GM23338 (cell line): ENCODE measurements around the gene CDC27. TPM values are rescaled to one million over a fixed set of nuclear protein-coding genes. Genes with fewer than 3 reads are reported as not detected.

Experiments used
- ATAC-seq: fragments of 200-7000 bp; cut with Tn5 transposase; 3 replicates; pipeline ENCODE4 v1.9.1; 2020
- DNase-seq: peaks from one replicate; pipeline ENCODE4 v3.0.0-alpha.2; 2015; ENCODE audit warnings: low spot score
- H2AFZ ChIP-seq: fragments of 200-600 bp; sonication (generic); 2 replicates; pipeline ENCODE4 v1.8.0; 2016; ENCODE audit warnings: antibody characterized with exemption, mild to moderate bottlenecking, moderate library complexity
- H3F3A ChIP-seq: fragments of 200-600 bp; sonication (generic); replicated peaks from 2 replicates; pipeline ENCODE4 v1.8.0; 2017; ENCODE audit warnings: antibody characterized with exemption, mixed run types, low read depth
- H3K27ac ChIP-seq: fragments of 200-600 bp; sonication (generic); 2 replicates; pipeline ENCODE4 v1.6.1; 2016; ENCODE audit warnings: low read depth
- H3K27me3 ChIP-seq: fragments of 200-600 bp; sonication (generic); 2 replicates; pipeline ENCODE4 v1.8.0; 2016; ENCODE audit warnings: mild to moderate bottlenecking, mixed run types, moderate library complexity; ENCODE audit not compliant: insufficient read depth
- H3K36me3 ChIP-seq: fragments of 200-600 bp; sonication (generic); 2 replicates; pipeline ENCODE4 v1.8.0; 2016; ENCODE audit warnings: mild to moderate bottlenecking; ENCODE audit not compliant: insufficient read depth
- H3K4me1 ChIP-seq: fragments of 200-600 bp; sonication (generic); 2 replicates; pipeline ENCODE4 v1.8.0; 2016; ENCODE audit warnings: mild to moderate bottlenecking, moderate library complexity; ENCODE audit not compliant: insufficient read depth
- H3K4me2 ChIP-seq: fragments of 200-600 bp; sonication (generic); 2 replicates; pipeline ENCODE4 v1.7.1; 2017; ENCODE audit warnings: mixed run types
- H3K4me3 ChIP-seq: fragments of 200-600 bp; sonication (generic); 2 replicates; pipeline ENCODE4 v1.6.1; 2016; ENCODE audit warnings: mixed run types
- H3K79me2 ChIP-seq: fragments of 200-600 bp; sonication (generic); replicated peaks from 2 replicates; pipeline ENCODE4 v1.8.0; 2017; ENCODE audit warnings: mild to moderate bottlenecking; ENCODE audit not compliant: insufficient read depth
- H3K9me2 ChIP-seq: fragments of 200-600 bp; sonication (generic); 2 replicates; pipeline ENCODE4 v1.8.0; 2017; ENCODE audit not compliant: insufficient read depth
- H4K20me1 ChIP-seq: fragments of 200-600 bp; sonication (generic); replicated peaks from 2 replicates; pipeline ENCODE4 v1.8.0; 2017; ENCODE audit warnings: mild to moderate bottlenecking; ENCODE audit not compliant: insufficient read depth
- H3K27ac Mint-ChIP-seq: 2 replicates; pipeline ENCODE4 v1.8.0; 2020; ENCODE audit warnings: inconsistent platforms, mild to moderate bottlenecking, moderate library complexity, mixed read lengths
- H3K27me3 Mint-ChIP-seq: 3 replicates; pipeline ENCODE4 v1.8.0; 2022; ENCODE audit warnings: low read depth, mild to moderate bottlenecking, moderate library complexity, mixed read lengths, inconsistent platforms; ENCODE audit not compliant: insufficient read depth, poor library complexity
- H3K36me3 Mint-ChIP-seq: 3 replicates; pipeline ENCODE4 v1.8.0; 2021; ENCODE audit warnings: low read depth, mild to moderate bottlenecking, inconsistent platforms, moderate library complexity, mixed read lengths
- H3K4me1 Mint-ChIP-seq: 3 replicates; pipeline ENCODE4 v1.8.0; 2020; ENCODE audit warnings: mild to moderate bottlenecking, inconsistent platforms, mixed read lengths
- H3K4me3 Mint-ChIP-seq: 3 replicates; pipeline ENCODE4 v1.8.0; 2021; ENCODE audit warnings: moderate library complexity, mild to moderate bottlenecking, inconsistent platforms, mixed read lengths
- H3K9me3 Mint-ChIP-seq: 3 replicates; pipeline ENCODE4 v1.8.0; 2020; ENCODE audit warnings: moderate library complexity, mild to moderate bottlenecking, inconsistent platforms, mixed read lengths
- EZH2 ChIP-seq: fragments of 200-600 bp; sonication (generic); IDR thresholded peaks from one replicate; pipeline ENCODE4 v1.8.0; 2017; ENCODE audit warnings: antibody characterized with exemption, mild to moderate bottlenecking, low read depth; ENCODE audit not compliant: unreplicated experiment
- EZH2phosphoT487 ChIP-seq: fragments of 200-600 bp; sonication (generic); IDR thresholded peaks from one replicate; pipeline ENCODE4 v1.8.1; 2018; ENCODE audit warnings: antibody characterized with exemption; ENCODE audit not compliant: unreplicated experiment
- JUNB ChIP-seq: IDR thresholded peaks from one replicate; pipeline ENCODE4 v1.6.1; 2016; ENCODE audit warnings: antibody characterized with exemption; ENCODE audit not compliant: unreplicated experiment
- NANOG ChIP-seq: IDR thresholded peaks from 2 replicates; pipeline ENCODE4 v1.6.1; 2016; ENCODE audit warnings: antibody characterized with exemption, borderline replicate concordance
- STAT1 ChIP-seq: IDR thresholded peaks from one replicate; pipeline ENCODE4 v1.6.1; 2016; ENCODE audit warnings: antibody characterized with exemption; ENCODE audit not compliant: unreplicated experiment
- ZNF331 ChIP-seq: fragments of 250-450 bp; sonication (Bioruptor Pico); IDR thresholded peaks from 2 replicates; pipeline ENCODE4 v1.5.0; 2020; ENCODE audit warnings: low read depth, mild to moderate bottlenecking, moderate library complexity
- polyA plus RNA-seq: library from polyadenylated mRNA; unstranded; fragments of >200 nt; fragmentation: Nextera tagmentation; extraction: Ambion mirVana; gene quantifications from 2 replicates; pipeline ENCODE4 v1.2.1, GENCODE V29; 2016
- total RNA-seq: library from RNA; depleted of rRNA; stranded (reverse); fragments of >200 nt; shearing (Covaris generic); gene quantifications from 2 replicates; pipeline ENCODE4 v1.2.3, GENCODE V29; 2014
- TF ChIP-seq, protein P1 (sequence below), 2 experiments: fragments of 200-600 bp in 1 of 2; sonication (generic) in 1 of 2; conservative IDR thresholded peaks; 2 replicates each; pipeline versions ENCODE4 v1.5.1 to v1.6.1; 2016 to 2017; ENCODE audit warnings: antibody characterized with exemption in 2 of 2, low read depth in 2 of 2, mild to moderate bottlenecking in 2 of 2, moderate library complexity in 1 of 2
- TF ChIP-seq, protein P2 (sequence below): IDR thresholded peaks from one replicate; pipeline ENCODE4 v1.6.1; 2018; ENCODE audit warnings: antibody characterized with exemption; ENCODE audit not compliant: unreplicated experiment
- TF ChIP-seq, protein P3 (sequence below): fragments of 250-450 bp; sonication (Bioruptor Pico); IDR thresholded peaks from 2 replicates; pipeline ENCODE4 v1.5.0; 2020; ENCODE audit warnings: mild to moderate bottlenecking, moderate library complexity
- TF ChIP-seq, protein P4 (sequence below): IDR thresholded peaks from 2 replicates; pipeline ENCODE4 v1.6.1; 2016; ENCODE audit warnings: antibody characterized with exemption

CDC27 gene
- total and polyA plus RNA-seq, 2 experiments from 2014 or later = 49.7 to 85.5 TPM

DNA sequence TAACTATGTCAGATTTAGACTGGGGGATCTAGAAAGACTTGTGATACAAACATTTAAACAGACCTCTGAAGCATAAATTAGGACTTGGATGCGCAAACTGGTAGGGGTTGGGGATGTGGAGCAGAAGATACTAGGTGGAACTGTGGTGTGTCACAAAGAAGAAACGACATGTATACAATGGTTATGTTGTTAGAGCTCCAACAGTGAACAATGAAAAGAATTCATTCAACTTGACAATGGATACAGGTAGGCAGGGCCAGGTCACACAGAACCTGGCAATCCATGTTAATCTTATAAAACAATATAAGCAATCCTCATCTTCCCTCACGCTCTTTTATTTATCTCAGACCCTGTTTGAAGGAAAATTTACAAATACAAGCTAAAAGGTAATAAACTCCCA is 102.0 kb downstream of the CDC27 start:
- Histone ChIP-seq H3K4me1 (no peaks in the 10 kb centered on the region), H3F3A (no peaks in the 10 kb centered on the region), H3K4me3 (no peak overlapping the region), H2AFZ (no peak overlapping the region), H3K79me2 (peaks cover 55% of the 10 kb centered on the region), H3K27me3 (no peaks in the 10 kb centered on the region), H4K20me1 (peaks cover 3% of the 10 kb centered on the region; the same call in 1 of the 2 replicates), H3K9me2 (no peaks in the 10 kb centered on the region), H3K4me2 (no peak overlapping the region), H3K27ac (no peak overlapping the region), H3K36me3 (no peaks in the 10 kb centered on the region)
- peaks cover 7% of the 10 kb centered on the region; the same call in 1 of the 3 replicates for H3K36me3 Mint-ChIP-seq
- no peaks in the 10 kb centered on the region for H3K27me3 Mint-ChIP-seq
- no peak overlapping the region for H3K27ac Mint-ChIP-seq
- peaks cover 6% of the 10 kb centered on the region for H3K4me1 Mint-ChIP-seq
- no peak overlapping the region for H3K4me3 Mint-ChIP-seq
- DNase-seq (no peak), ATAC-seq (peak; percentile 42; the same call in 2 of the 3 replicates)
- TF ChIP-seq, protein P1, sequence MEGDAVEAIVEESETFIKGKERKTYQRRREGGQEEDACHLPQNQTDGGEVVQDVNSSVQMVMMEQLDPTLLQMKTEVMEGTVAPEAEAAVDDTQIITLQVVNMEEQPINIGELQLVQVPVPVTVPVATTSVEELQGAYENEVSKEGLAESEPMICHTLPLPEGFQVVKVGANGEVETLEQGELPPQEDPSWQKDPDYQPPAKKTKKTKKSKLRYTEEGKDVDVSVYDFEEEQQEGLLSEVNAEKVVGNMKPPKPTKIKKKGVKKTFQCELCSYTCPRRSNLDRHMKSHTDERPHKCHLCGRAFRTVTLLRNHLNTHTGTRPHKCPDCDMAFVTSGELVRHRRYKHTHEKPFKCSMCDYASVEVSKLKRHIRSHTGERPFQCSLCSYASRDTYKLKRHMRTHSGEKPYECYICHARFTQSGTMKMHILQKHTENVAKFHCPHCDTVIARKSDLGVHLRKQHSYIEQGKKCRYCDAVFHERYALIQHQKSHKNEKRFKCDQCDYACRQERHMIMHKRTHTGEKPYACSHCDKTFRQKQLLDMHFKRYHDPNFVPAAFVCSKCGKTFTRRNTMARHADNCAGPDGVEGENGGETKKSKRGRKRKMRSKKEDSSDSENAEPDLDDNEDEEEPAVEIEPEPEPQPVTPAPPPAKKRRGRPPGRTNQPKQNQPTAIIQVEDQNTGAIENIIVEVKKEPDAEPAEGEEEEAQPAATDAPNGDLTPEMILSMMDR (conservative IDR thresholded peaks at IDR 0.05; ENCODE audit: low read depth in 2 of 2) = no peak
- TF ChIP-seq NANOG = no peak
- TF ChIP-seq EZH2phosphoT487 = no peak
- TF ChIP-seq, protein P2, sequence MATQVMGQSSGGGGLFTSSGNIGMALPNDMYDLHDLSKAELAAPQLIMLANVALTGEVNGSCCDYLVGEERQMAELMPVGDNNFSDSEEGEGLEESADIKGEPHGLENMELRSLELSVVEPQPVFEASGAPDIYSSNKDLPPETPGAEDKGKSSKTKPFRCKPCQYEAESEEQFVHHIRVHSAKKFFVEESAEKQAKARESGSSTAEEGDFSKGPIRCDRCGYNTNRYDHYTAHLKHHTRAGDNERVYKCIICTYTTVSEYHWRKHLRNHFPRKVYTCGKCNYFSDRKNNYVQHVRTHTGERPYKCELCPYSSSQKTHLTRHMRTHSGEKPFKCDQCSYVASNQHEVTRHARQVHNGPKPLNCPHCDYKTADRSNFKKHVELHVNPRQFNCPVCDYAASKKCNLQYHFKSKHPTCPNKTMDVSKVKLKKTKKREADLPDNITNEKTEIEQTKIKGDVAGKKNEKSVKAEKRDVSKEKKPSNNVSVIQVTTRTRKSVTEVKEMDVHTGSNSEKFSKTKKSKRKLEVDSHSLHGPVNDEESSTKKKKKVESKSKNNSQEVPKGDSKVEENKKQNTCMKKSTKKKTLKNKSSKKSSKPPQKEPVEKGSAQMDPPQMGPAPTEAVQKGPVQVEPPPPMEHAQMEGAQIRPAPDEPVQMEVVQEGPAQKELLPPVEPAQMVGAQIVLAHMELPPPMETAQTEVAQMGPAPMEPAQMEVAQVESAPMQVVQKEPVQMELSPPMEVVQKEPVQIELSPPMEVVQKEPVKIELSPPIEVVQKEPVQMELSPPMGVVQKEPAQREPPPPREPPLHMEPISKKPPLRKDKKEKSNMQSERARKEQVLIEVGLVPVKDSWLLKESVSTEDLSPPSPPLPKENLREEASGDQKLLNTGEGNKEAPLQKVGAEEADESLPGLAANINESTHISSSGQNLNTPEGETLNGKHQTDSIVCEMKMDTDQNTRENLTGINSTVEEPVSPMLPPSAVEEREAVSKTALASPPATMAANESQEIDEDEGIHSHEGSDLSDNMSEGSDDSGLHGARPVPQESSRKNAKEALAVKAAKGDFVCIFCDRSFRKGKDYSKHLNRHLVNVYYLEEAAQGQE = no peak
- no peak for TF ChIP-seq ZNF331 (CRISPR knock-in tag)
- no peak for TF ChIP-seq STAT1
- no peaks in the 10 kb centered on the region for H3K9me3 Mint-ChIP-seq

DNA sequence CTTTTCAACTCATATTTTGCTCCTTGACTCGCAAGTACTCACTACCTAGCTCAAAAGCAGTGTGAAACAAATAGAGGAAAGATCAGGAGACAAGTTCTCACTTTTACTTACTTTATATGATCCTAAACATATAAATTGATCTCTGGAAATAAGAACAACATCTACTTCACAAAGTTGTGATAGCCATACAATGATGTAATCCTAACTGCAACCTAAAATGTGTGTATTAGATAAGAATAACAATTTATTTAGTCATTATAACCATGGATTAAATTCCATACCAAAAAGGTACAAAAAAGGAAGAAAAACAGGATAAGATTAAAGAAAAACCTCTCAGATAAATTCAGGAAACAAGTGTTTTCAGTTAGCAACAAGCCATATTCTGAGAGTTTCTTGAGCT is 103.4 kb downstream of the CDC27 start:
- H3K4me1 ChIP-seq = no peaks in the 10 kb centered on the region
- Mint-ChIP-seq H3K27me3 (no peaks in the 10 kb centered on the region), H3K36me3 (no peaks in the 10 kb centered on the region), H3K4me3 (no peak overlapping the region), H3K27ac (no peak overlapping the region), H3K4me1 (peaks cover 6% of the 10 kb centered on the region), H3K9me3 (no peaks in the 10 kb centered on the region)
- no peaks in the 10 kb centered on the region for H3K36me3 ChIP-seq
- H3K9me2 ChIP-seq = no peaks in the 10 kb centered on the region
- DNase-seq (no peak), ATAC-seq (no peak)
- no peak overlapping the region for H3K4me3 ChIP-seq
- no peak overlapping the region for H3K27ac ChIP-seq
- no peak overlapping the region for H3K4me2 ChIP-seq
- H3K79me2 ChIP-seq = peaks cover 61% of the 10 kb centered on the region
- no peak overlapping the region for H2AFZ ChIP-seq
- no peaks in the 10 kb centered on the region for H3F3A ChIP-seq
- H4K20me1 ChIP-seq = peaks cover 11% of the 10 kb centered on the region
- H3K27me3 ChIP-seq = no peaks in the 10 kb centered on the region
- TF ChIP-seq, protein P3, sequence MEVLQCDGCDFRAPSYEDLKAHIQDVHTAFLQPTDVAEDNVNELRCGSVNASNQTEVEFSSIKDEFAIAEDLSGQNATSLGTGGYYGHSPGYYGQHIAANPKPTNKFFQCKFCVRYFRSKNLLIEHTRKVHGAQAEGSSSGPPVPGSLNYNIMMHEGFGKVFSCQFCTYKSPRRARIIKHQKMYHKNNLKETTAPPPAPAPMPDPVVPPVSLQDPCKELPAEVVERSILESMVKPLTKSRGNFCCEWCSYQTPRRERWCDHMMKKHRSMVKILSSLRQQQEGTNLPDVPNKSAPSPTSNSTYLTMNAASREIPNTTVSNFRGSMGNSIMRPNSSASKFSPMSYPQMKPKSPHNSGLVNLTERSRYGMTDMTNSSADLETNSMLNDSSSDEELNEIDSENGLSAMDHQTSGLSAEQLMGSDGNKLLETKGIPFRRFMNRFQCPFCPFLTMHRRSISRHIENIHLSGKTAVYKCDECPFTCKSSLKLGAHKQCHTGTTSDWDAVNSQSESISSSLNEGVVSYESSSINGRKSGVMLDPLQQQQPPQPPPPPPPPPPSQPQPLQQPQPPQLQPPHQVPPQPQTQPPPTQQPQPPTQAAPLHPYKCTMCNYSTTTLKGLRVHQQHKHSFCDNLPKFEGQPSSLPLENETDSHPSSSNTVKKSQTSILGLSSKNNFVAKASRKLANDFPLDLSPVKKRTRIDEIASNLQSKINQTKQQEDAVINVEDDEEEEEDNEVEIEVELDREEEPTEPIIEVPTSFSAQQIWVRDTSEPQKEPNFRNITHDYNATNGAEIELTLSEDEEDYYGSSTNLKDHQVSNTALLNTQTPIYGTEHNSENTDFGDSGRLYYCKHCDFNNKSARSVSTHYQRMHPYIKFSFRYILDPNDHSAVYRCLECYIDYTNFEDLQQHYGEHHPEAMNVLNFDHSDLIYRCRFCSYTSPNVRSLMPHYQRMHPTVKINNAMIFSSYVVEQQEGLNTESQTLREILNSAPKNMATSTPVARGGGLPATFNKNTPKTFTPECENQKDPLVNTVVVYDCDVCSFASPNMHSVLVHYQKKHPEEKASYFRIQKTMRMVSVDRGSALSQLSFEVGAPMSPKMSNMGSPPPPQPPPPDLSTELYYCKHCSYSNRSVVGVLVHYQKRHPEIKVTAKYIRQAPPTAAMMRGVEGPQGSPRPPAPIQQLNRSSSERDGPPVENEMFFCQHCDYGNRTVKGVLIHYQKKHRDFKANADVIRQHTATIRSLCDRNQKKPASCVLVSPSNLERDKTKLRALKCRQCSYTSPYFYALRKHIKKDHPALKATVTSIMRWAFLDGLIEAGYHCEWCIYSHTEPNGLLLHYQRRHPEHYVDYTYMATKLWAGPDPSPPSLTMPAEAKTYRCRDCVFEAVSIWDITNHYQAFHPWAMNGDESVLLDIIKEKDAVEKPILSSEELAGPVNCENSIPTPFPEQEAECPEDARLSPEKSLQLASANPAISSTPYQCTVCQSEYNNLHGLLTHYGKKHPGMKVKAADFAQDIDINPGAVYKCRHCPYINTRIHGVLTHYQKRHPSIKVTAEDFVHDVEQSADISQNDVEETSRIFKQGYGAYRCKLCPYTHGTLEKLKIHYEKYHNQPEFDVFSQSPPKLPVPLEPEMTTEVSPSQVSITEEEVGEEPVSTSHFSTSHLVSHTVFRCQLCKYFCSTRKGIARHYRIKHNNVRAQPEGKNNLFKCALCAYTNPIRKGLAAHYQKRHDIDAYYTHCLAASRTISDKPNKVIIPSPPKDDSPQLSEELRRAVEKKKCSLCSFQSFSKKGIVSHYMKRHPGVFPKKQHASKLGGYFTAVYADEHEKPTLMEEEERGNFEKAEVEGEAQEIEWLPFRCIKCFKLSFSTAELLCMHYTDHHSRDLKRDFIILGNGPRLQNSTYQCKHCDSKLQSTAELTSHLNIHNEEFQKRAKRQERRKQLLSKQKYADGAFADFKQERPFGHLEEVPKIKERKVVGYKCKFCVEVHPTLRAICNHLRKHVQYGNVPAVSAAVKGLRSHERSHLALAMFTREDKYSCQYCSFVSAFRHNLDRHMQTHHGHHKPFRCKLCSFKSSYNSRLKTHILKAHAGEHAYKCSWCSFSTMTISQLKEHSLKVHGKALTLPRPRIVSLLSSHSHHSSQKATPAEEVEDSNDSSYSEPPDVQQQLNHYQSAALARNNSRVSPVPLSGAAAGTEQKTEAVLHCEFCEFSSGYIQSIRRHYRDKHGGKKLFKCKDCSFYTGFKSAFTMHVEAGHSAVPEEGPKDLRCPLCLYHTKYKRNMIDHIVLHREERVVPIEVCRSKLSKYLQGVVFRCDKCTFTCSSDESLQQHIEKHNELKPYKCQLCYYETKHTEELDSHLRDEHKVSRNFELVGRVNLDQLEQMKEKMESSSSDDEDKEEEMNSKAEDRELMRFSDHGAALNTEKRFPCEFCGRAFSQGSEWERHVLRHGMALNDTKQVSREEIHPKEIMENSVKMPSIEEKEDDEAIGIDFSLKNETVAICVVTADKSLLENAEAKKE (CRISPR knock-in tag) = no peak
- TF ChIP-seq, protein P4, sequence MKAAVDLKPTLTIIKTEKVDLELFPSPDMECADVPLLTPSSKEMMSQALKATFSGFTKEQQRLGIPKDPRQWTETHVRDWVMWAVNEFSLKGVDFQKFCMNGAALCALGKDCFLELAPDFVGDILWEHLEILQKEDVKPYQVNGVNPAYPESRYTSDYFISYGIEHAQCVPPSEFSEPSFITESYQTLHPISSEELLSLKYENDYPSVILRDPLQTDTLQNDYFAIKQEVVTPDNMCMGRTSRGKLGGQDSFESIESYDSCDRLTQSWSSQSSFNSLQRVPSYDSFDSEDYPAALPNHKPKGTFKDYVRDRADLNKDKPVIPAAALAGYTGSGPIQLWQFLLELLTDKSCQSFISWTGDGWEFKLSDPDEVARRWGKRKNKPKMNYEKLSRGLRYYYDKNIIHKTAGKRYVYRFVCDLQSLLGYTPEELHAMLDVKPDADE = no peak
- no peak for TF ChIP-seq JUNB
- no peak for TF ChIP-seq EZH2
